ENCODE measurements around the gene TTLL7. TPM values are rescaled to one million over a fixed set of nuclear protein-coding genes. Genes with fewer than 3 reads are reported as not detected.
A peak's percentile ranks its signal among the peaks of the same experiment; 100 is the strongest.

TTLL7 gene
- total and polyA plus RNA-seq, 7 donors = 1.1 to 13.0 (median 5.0) TPM

DNA sequence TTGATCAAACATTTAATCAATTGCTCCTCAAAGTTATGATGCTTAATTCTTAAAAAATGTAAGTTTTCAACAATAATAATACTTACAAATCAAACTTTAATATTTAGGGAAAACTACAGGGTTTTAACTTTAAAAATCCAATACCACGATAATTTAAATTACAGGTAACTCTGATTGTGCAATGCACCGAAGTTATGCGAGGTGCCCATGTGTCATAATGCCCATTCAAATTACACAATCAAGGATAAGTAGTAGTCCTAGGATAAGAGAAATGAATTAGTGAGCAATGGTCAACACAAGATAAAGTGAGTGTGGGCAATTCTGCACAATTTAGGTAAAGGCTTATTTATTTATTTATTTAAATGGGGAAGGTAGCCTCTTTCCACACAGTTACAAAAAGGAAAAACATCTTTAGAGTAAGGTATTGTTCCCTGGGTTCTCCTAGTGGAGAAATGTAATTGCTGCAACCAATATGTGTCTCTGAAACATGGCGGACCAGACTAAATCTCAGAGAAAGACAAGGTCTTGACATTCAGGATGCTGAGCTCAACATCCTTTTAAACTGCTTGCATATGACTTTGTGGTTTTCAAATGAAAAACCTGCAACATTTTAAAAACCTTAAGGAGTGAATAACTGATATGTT, 164.2 kb downstream of the TTLL7 start:
- TF ChIP-seq CTCF (IDR thresholded peaks at IDR 0.05) = peak; percentile 5

GRCh38 chr1:83832194-83832593, 166.7 kb downstream of the TTLL7 start:
- DNase-seq (no peak), ATAC-seq (no peak)
- H3K27ac ChIP-seq = no peak overlapping the region
- no peaks in the 10 kb centered on the region for H3K9me3 ChIP-seq
- no peaks in the 10 kb centered on the region for H3K27me3 ChIP-seq (ENCODE audit: insufficient read depth in 3 of 3, low read length in 2 of 3)
- WGBS, 3 donors = 100% methylated on average over 1 of the region's 1 CpG
- no peaks in the 10 kb centered on the region for H3K36me3 ChIP-seq (ENCODE audit: insufficient read depth in 1 of 2, low read depth in 1 of 2)
- TF ChIP-seq CTCF (IDR thresholded peaks at IDR 0.05) = no peak
- no peak overlapping the region for H3K4me3 ChIP-seq
- intact Hi-C loops (cut with DNase I) = no loop called here
- H3K4me1 ChIP-seq = no peaks in the 10 kb centered on the region

More for the DNA sequence above, 164.2 kb downstream of the TTLL7 start:
- H3K36me3 ChIP-seq (ENCODE audit: insufficient read depth in 1 of 2, low read depth in 1 of 2) = no peaks in the 10 kb centered on the region
- DNase-seq (no peak), ATAC-seq (no peak)
- intact Hi-C loops (cut with DNase I) = no loop called here
- H3K9me3 ChIP-seq = no peaks in the 10 kb centered on the region
- no peaks in the 10 kb centered on the region for H3K27me3 ChIP-seq (ENCODE audit: insufficient read depth in 3 of 3, low read length in 2 of 3)
- 95 to 99% (median 97%) methylated on average over 4 of the region's 4 CpGs for WGBS, 3 donors
- H3K27ac ChIP-seq = no peak overlapping the region
- no peak overlapping the region for H3K4me3 ChIP-seq
- no peaks in the 10 kb centered on the region for H3K4me1 ChIP-seq

- DNase-seq = no peak
- no peak for ATAC-seq
- intact Hi-C loops (cut with DNase I) = no loop called here
- WGBS, 3 donors = 73 to 89% (median 85%) methylated on average over 7 of the region's 7 CpGs
- no peak overlapping the region for H3K4me3 ChIP-seq
- H3K9me3 ChIP-seq = no peaks in the 10 kb centered on the region
- H3K4me1 ChIP-seq = no peaks in the 10 kb centered on the region
- no peak overlapping the region for H3K27ac ChIP-seq
- no peaks in the 10 kb centered on the region for H3K36me3 ChIP-seq (ENCODE audit: insufficient read depth in 1 of 2, low read depth in 1 of 2)
- H3K27me3 ChIP-seq (ENCODE audit: insufficient read depth in 3 of 3, low read length in 2 of 3) = no peaks in the 10 kb centered on the region
- no peak for TF ChIP-seq CTCF (IDR thresholded peaks at IDR 0.05)
These were observed 169.8 kb downstream of the TTLL7 start for GRCh38 chr1:83829106-83829505.

- TF ChIP-seq CTCF (IDR thresholded peaks at IDR 0.05) = no peak
- Histone ChIP-seq H3K9me3 (no peaks in the 10 kb centered on the region), H3K36me3 (ENCODE audit: insufficient read depth in 1 of 2, low read depth in 1 of 2) (no peaks in the 10 kb centered on the region), H3K27me3 (ENCODE audit: insufficient read depth in 3 of 3, low read length in 2 of 3) (no peaks in the 10 kb centered on the region), H3K4me3 (no peak overlapping the region), H3K27ac (no peak overlapping the region), H3K4me1 (no peaks in the 10 kb centered on the region)
- intact Hi-C loops (cut with DNase I) = no loop called here
- 43 to 65% (median 53%) methylated on average over 1 of the region's 1 CpG for WGBS, 3 donors
- DNase-seq = no peak
- no peak for ATAC-seq
These were observed 170.5 kb downstream of the TTLL7 start for GRCh38 chr1:83828456-83828855.

DNA sequence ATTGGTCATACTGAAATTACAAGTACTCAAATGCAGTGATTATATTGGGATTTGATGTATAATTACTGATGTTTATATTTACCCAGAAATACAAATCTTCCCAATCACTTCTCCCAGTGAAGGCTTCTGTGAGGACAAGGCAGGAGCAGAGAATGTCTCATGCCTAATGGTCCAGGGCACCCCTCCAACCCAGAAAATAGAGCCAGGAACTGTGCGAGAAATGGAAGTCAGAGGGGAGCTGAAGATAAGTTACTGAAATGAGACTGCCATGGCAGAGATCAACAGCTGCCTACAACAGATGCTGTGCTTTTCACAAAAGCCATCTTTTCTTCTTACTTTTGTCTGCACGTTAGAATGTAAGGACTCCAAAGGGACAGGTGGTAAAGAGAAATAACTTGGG, 171.2 kb downstream of the TTLL7 start:
- no peaks in the 10 kb centered on the region for H3K36me3 ChIP-seq (ENCODE audit: insufficient read depth in 1 of 2, low read depth in 1 of 2)
- H3K4me1 ChIP-seq = no peaks in the 10 kb centered on the region
- no peak overlapping the region for H3K27ac ChIP-seq
- H3K4me3 ChIP-seq = no peak overlapping the region
- intact Hi-C loops (cut with DNase I) = no loop called here
- no peaks in the 10 kb centered on the region for H3K9me3 ChIP-seq
- DNase-seq (no peak), ATAC-seq (no peak)
- H3K27me3 ChIP-seq (ENCODE audit: insufficient read depth in 3 of 3, low read length in 2 of 3) = no peaks in the 10 kb centered on the region
- 34 to 54% (median 36%) methylated on average over 2 of the region's 2 CpGs for WGBS, 3 donors
- TF ChIP-seq CTCF (IDR thresholded peaks at IDR 0.05) = no peak

Measured in psoas muscle (tissue), 8 donors.